NCI-H2227 (cell line): ENCODE results near the gene EHD2.

Experiments used
- DNase-seq: peaks from one replicate; lab custom pipeline; 2025; ENCODE audit not compliant: unreplicated experiment; lab: John Stamatoyannopoulos, UW

The EHD2 gene

GRCh38 chr19:47687906-47688305 lies 25.3 kb upstream of the EHD2 start:
- DNase-seq = peak; percentile 15

DNA sequence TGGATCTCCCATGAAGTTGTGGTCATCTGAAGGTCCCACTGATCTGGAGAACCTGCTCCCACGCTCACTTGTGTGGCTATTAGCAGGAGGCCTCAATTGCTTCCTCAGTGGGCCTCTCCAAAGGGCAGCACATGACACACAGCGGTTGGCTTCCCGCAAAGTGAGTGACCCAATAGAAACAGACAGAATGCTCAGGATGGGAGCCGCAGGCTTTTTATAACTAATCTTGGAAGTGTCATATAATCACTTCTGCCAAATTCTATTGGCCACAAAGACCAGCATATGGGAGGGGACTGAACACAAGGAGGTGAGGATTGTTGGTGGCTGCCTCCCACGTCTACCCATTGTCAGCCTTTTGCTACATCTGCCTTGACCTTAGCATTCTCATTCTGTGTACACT lies 22.1 kb upstream of the EHD2 start:
- no peak for DNase-seq

- DNase-seq = no peak
Measured at GRCh38 chr19:47691782-47692181, 21.4 kb upstream of the EHD2 start.

DNA sequence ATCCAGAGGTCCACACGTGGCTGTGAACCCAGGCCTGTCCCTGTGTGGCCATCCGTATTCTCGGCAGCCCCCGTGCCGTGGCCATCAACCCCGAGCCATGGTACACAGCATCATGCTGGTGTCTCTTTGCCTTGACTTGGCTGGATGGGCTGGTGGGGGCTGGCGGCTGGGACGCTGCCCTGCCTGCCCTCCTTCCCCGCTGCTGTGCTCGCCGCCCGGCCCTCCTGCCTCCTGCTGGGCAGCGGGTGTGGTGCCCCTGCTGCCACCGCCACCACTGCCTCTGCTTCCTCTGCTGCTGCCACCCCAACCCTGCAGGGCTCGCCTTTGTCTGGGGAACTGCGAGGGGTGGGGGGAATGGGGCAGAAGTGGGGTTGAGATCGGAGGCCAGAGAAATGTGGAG lies 19.7 kb upstream of the EHD2 start:
- DNase-seq = no peak

DNA sequence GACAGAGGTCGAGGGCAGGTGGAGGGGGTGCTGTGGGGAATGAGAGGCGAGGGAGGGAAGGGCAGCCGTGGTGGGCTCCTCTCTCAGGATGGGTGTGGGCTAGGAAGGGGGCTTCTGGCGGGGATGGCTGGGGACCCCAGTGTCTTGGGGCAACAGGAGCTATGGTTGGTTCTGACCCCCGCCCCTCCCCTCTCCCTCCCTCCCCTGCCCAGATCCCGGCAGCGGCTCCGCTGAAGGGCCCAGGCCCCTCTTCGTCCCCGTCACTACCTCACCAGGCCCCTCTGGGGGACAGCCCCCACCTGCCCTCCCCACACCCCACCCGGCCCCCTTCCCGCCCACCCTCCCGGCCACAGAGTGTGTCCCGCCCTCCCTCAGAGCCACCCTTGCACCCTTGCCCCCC lies 19.3 kb upstream of the EHD2 start:
- DNase-seq = no peak

DNA sequence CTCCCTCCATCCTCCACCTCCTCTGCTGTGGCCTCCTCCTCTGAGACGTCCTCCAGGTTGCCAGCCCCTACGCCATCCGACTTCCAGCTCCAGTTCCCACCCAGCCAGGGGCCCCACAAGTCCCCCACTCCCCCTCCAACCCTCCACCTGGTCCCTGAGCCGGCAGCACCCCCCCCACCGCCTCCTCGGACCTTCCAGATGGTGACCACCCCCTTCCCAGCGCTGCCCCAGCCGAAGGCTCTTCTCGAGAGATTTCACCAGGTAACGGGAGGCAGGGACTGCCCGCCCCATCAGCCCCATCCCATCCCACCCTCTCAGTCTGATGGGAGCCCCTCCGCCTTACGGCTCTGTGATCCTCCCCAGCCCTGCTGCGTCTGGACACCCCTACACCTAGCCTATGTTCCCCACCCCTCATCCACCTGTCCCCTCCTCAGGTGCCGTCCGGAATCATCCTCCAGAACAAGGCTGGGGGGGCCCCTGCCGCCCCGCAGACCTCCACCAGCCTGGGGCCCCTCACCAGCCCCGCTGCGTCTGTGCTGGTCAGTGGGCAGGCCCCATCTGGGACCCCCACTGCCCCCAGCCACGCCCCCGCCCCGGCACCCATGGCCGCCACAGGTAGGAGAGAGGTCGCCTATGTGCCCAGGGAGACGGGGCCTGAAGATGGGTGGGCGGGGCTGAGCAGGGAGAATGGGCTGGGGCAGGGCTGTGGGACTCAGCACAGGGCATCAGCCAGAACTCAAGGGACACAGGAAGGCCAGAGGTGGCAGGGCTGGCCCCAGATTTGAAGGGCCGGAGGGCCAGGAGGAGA lies 18.6 kb upstream of the EHD2 start:
- DNase-seq = no peak

GRCh38 chr19:47695533-47696262 lies 17.5 kb upstream of the EHD2 start:
- DNase-seq = no peak

GRCh38 chr19:47696635-47697034 lies 16.6 kb upstream of the EHD2 start:
- no peak for DNase-seq

GRCh38 chr19:47697863-47698609 lies 15.2 kb upstream of the EHD2 start:
- DNase-seq = peak; percentile 79

DNA sequence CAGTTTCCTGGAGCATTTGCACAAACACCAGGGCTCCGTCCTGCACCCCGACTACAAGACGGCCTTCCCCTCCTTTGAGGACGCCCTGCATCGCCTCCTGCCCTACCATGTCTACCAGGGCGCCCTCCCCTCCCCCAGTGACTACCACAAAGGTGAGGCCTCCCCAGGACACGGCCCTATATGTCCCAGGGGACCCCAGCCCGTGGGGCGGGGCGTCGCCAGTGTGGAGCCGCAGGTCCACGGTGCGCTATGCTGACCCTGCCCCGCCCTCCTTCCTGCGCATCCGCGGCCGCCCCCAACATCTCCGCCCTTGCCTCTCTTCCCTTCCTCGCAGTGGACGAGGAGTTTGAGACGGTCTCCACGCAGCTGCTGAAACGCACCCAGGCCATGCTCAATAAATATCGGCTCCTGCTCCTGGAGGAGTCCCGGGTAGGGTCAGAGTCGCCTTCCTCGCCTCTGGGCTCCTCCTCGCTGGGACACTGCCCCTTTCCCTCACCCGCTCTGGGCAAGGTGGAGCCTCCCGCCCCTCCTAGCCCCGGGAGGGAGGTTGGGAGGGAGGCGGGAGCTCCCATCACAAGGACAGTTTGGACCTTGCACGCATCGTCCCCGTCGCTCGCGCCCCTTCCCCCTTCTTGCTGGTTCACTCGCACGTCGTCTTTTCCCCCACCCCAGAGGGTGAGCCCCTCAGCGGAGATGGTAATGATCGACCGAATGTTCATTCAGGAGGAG lies 14.4 kb upstream of the EHD2 start:
- DNase-seq = no peak

DNA sequence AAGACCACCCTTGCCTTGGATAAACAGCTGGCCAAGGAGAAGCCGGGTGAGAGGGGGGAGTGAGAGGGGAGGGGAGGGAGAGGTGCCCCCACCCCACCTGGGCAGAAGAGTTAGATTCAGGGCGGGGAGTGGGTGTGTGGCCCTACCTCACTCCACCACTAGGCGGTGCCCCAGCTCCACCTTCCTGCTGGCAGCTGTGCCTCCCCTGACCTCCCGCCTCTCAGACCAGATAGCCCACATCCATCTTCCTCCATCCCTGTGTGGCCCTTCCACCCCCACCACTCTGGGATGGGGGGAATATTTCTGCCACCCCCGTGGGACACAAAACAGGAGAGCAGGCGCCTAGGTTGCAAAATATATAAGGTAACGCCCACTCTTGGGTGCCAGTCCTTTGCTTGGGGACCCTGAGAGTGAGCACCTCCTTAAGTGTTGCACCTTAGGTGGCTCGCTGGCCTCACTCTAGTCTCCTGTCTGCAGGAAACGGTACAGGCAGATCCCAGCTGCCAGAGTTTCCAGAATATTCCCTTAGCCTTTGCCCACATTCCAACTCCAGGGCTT lies 13.8 kb upstream of the EHD2 start:
- peak; percentile 40 for DNase-seq

DNA sequence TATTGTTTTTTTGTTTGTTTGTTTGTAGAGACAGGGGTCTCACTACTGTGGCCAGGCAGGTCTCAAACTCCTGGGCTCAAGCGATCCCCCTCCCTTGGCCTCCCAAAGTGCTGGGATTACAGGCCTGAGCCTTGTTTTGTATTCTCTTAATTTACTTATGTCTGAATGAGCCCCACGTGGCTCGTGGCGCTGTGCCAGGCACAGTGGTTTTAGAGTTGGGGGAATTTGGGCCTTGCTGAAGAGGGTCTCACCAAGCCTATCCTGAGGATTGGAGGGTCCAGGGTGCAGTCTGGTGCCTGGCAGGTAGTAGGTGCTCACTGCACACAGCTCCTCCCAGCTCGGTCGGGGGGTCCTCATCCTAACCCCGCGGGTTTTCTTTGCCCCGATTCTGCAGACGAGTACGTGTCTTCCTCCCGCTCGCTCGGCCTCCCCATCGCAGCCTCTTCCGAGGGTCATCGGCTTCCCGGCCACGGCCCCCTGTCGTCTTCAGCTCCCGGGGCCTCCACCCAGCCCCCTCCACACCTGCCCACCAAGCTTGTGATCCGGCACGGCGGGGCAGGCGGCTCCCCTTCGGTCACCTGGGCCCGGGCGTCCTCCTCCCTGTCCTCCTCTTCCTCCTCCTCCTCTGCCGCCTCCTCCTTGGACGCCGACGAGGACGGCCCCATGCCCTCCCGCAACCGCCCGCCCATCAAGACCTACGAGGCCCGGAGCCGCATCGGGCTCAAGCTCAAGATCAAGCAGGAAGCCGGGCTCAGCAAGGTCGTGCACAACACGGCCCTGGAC lies 12.1 kb upstream of the EHD2 start:
- DNase-seq = no peak

DNA sequence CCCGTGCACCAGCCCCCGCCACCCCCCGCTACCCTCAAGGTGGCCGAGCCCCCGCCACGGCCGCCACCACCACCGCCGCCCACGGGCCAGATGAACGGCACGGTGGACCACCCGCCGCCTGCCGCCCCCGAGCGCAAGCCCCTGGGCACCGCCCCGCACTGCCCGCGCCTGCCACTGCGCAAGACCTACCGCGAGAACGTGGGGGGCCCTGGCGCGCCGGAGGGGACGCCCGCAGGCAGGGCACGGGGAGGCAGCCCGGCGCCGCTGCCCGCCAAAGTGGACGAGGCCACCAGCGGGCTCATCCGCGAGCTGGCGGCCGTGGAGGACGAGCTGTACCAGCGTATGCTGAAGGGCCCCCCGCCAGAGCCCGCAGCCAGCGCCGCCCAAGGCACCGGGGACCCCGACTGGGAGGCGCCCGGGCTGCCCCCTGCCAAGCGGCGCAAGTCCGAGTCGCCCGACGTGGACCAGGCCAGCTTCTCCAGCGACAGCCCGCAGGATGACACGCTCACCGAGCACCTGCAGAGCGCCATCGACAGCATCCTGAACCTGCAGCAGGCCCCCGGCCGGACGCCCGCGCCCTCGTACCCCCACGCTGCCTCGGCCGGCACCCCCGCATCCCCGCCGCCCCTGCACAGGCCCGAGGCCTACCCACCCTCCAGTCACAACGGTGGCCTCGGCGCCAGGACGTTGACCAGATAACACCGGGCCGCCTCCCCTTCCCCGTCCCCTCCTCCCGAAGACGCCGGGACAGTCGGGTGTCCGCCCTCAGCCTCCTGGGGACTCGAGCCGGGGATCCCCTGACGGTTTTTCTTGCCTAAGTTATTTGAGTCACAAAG lies 11.3 kb upstream of the EHD2 start:
- DNase-seq = no peak

- no peak for DNase-seq
Measured at GRCh38 chr19:47702671-47703070, 10.6 kb upstream of the EHD2 start.

GRCh38 chr19:47703301-47703700 lies 9.9 kb upstream of the EHD2 start:
- no peak for DNase-seq

DNA sequence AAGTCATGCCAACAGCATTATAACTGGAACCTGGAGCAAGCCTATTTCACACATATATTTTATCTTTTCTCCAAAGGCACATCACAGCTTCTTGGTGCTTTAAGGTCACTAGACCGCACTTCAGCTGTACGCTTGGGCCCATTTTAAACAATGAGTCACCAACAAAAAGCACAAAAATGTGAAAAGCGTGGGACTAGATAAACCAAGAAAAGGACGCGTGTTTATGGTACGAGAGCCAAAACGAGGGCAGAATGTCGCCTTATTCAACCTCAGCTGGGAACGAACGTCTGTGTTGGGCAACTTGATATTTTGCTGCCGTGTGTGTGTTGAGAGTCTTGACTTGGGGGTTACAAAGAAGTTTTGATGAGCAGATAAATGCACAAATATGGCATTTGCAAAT lies 9.2 kb upstream of the EHD2 start:
- no peak for DNase-seq

DNA sequence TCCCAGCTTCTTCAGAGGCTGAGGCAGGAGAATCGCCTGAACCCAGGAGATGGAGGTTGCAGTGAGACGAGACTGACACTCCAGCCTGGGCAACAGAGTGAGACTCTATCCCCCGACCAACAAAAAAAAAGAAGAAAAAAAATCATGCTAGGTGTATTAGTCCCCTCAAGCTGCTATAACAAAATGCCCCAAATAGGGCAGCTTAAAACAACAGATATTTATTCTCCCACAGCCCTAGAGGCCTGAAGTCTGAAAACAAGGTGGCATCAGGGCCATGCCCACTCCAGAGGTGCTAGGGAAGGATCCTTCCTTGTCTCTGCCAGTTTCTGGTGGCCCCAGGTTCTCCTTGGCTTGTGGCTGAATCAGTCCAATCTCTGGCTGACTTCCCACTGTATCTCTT lies 8.6 kb upstream of the EHD2 start:
- no peak for DNase-seq

- peak; percentile 66 for DNase-seq
Measured at GRCh38 chr19:47707135-47707925, 5.9 kb upstream of the EHD2 start.
